DOHH2 (cell line): ENCODE measurements around the gene CHRNA9.

Source experiments
- H3F3A ChIP-seq: fragments of 200-600 bp; sonication (generic), shearing (Covaris generic); 2 replicates; pipeline ENCODE4 v1.6.0; 2016; ENCODE audit warnings: antibody characterized with exemption, mild to moderate bottlenecking; ENCODE audit not compliant: control insufficient read depth, insufficient read depth
- H3K27ac ChIP-seq: fragments of 200-600 bp; sonication (generic); 2 replicates; pipeline ENCODE4 v1.5.1; 2014; ENCODE audit warnings: low read depth, mild to moderate bottlenecking, low read length, moderate library complexity
- H3K27me3 ChIP-seq: fragments of 200-600 bp; sonication (generic); 2 replicates; pipeline ENCODE4 v1.6.1; 2014; ENCODE audit warnings: mild to moderate bottlenecking, low read length, mixed read lengths; ENCODE audit not compliant: control insufficient read depth
- H3K36me3 ChIP-seq: fragments of 200-600 bp; sonication (generic); 2 replicates; pipeline ENCODE4 v1.6.1; 2014; ENCODE audit warnings: mild to moderate bottlenecking, low read length, moderate library complexity, mixed read lengths; ENCODE audit not compliant: control insufficient read depth
- H3K4me1 ChIP-seq: fragments of 200-600 bp; sonication (generic); 2 replicates; pipeline ENCODE4 v1.6.1; 2014; ENCODE audit warnings: mild to moderate bottlenecking, low read length, mixed read lengths; ENCODE audit not compliant: control insufficient read depth
- H3K4me2 ChIP-seq: fragments of 200-600 bp; sonication (generic); 2 replicates; pipeline ENCODE4 v1.6.0; 2014; ENCODE audit warnings: mild to moderate bottlenecking, low read length, moderate library complexity
- H3K4me3 ChIP-seq: fragments of 200-600 bp; sonication (generic); 2 replicates; pipeline ENCODE4 v1.5.1; 2014; ENCODE audit warnings: mild to moderate bottlenecking, low read length, mixed read lengths
- H3K79me2 ChIP-seq: fragments of 200-600 bp; sonication (generic); 2 replicates; pipeline ENCODE4 v1.6.1; 2014; ENCODE audit warnings: mild to moderate bottlenecking, low read length, mixed read lengths; ENCODE audit not compliant: control insufficient read depth
- H3K9me2 ChIP-seq: fragments of 200-600 bp; sonication (generic); replicated peaks from 2 replicates; pipeline ENCODE4 v1.6.1; 2014; ENCODE audit warnings: mild to moderate bottlenecking, low read length, mixed read lengths; ENCODE audit not compliant: control insufficient read depth
- H3K9me3 ChIP-seq: fragments of 200-600 bp; sonication (generic); 2 replicates; pipeline ENCODE4 v1.6.1; 2014; ENCODE audit warnings: antibody characterized with exemption, low read length, mixed read lengths; ENCODE audit not compliant: control insufficient read depth, insufficient read depth
- H4K20me1 ChIP-seq: fragments of 200-600 bp; sonication (generic); 2 replicates; pipeline ENCODE4 v1.6.0; 2014; ENCODE audit warnings: low read depth, mild to moderate bottlenecking, antibody characterized with exemption, low read length, moderate library complexity; ENCODE audit not compliant: control insufficient read depth, insufficient read depth
- EZH2phosphoT487 ChIP-seq: fragments of 200-600 bp; sonication (generic); IDR thresholded peaks from 2 replicates; pipeline ENCODE4 v1.6.1; 2017; ENCODE audit warnings: borderline replicate concordance, mild to moderate bottlenecking, antibody characterized with exemption, low read length, moderate library complexity, mixed read lengths
- TF ChIP-seq, protein P1 (sequence below): fragments of 200-600 bp; sonication (generic); IDR thresholded peaks from one replicate; pipeline ENCODE4 v1.5.1; 2014; ENCODE audit warnings: antibody characterized with exemption, mild to moderate bottlenecking, low read depth, low read length; ENCODE audit not compliant: poor library complexity, severe bottlenecking

Gene CHRNA9

DNA sequence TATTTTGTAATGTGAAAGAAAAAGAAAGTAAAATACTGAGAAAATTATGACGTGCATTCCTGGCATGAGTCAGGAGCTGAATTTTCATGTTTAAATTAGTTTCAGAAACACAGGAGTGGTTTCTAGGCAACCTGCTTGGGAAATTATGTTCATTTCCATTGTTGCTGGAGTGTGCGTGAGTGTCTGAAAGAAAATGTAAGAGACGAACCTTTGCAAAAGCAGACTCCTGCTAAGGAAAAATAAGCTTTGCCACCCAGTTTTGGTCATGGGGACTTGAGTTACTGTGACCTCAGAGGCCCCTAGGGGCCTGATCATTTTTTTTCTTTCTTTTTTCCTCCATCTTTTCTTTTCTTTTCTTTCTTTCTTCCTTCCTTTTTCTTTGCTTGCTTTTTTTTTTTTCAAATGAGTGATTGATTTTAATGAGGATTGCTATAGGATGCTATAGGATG lies 18.8 kb upstream of the CHRNA9 start:
- peak overlapping the region; percentile 68 for H3K4me3 ChIP-seq
- no peaks in the 10 kb centered on the region for H3K36me3 ChIP-seq
- H3K9me3 ChIP-seq: no peaks in the 10 kb centered on the region
- H3K9me2 ChIP-seq: no peaks in the 10 kb centered on the region
- H3F3A ChIP-seq: peaks cover 10% of the 10 kb centered on the region
- H3K79me2 ChIP-seq: no peaks in the 10 kb centered on the region
- H3K27ac ChIP-seq: peak overlapping the region; percentile 52
- no peaks in the 10 kb centered on the region for H3K27me3 ChIP-seq
- H4K20me1 ChIP-seq: no peaks in the 10 kb centered on the region
- H3K4me2 ChIP-seq: peak overlapping the region; percentile 86
- peaks cover 40% of the 10 kb centered on the region for H3K4me1 ChIP-seq
- TF ChIP-seq EZH2phosphoT487: no peak
- TF ChIP-seq, protein P1, sequence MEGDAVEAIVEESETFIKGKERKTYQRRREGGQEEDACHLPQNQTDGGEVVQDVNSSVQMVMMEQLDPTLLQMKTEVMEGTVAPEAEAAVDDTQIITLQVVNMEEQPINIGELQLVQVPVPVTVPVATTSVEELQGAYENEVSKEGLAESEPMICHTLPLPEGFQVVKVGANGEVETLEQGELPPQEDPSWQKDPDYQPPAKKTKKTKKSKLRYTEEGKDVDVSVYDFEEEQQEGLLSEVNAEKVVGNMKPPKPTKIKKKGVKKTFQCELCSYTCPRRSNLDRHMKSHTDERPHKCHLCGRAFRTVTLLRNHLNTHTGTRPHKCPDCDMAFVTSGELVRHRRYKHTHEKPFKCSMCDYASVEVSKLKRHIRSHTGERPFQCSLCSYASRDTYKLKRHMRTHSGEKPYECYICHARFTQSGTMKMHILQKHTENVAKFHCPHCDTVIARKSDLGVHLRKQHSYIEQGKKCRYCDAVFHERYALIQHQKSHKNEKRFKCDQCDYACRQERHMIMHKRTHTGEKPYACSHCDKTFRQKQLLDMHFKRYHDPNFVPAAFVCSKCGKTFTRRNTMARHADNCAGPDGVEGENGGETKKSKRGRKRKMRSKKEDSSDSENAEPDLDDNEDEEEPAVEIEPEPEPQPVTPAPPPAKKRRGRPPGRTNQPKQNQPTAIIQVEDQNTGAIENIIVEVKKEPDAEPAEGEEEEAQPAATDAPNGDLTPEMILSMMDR: no peak

DNA sequence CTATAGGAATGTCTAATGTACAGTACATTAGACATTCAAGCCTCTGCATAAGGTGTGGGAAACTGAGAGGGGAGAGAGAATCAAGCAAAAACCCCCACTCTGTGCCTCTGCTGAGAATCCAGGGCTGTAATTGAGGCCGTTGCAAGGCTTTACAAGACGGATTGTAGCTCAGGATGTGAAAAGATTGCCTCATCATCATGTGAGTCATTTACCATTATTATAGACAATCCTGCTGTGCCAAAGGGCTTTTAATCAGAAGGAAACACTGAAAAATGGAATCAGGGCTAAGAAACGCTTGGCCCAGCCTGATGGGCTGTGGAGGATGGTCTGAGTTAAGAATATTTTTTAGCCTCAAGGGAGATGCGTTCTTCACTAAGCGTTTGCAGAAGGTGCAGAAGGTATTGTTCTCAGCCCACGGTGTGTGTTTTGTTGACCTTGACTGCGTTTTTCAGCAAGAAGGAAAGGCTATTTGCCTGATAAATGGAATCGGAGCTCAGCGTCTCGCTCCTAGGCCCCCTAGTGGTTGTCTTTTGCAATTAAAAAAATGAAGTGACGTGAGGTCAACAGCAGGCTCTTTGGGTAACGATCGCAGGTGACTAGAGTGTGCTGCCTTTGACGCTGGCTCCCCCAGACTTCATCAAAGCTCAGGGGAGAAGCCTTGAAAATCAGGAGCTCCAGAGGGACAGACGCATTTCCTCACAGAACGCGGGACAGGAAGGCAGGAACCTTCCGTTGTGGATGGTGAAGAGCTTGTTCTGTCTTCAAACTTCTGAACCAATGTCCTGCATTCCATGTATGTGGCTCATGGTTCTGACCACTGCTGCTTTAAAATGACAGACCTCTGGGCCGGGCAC lies 18.1 kb upstream of the CHRNA9 start:
- peak overlapping the region; percentile 68 for H3K4me3 ChIP-seq
- H3K27me3 ChIP-seq: no peaks in the 10 kb centered on the region
- H3K9me3 ChIP-seq: no peaks in the 10 kb centered on the region
- no peaks in the 10 kb centered on the region for H3K79me2 ChIP-seq
- no peaks in the 10 kb centered on the region for H4K20me1 ChIP-seq
- peaks cover 34% of the 10 kb centered on the region for H3K4me1 ChIP-seq
- H3K4me2 ChIP-seq: peak overlapping the region; percentile 86
- H3K27ac ChIP-seq: peak overlapping the region; percentile 52
- TF ChIP-seq, protein P1: peak; percentile 87
- no peak for TF ChIP-seq EZH2phosphoT487
- no peaks in the 10 kb centered on the region for H3K36me3 ChIP-seq
- peaks cover 10% of the 10 kb centered on the region for H3F3A ChIP-seq
- no peaks in the 10 kb centered on the region for H3K9me2 ChIP-seq

DNA sequence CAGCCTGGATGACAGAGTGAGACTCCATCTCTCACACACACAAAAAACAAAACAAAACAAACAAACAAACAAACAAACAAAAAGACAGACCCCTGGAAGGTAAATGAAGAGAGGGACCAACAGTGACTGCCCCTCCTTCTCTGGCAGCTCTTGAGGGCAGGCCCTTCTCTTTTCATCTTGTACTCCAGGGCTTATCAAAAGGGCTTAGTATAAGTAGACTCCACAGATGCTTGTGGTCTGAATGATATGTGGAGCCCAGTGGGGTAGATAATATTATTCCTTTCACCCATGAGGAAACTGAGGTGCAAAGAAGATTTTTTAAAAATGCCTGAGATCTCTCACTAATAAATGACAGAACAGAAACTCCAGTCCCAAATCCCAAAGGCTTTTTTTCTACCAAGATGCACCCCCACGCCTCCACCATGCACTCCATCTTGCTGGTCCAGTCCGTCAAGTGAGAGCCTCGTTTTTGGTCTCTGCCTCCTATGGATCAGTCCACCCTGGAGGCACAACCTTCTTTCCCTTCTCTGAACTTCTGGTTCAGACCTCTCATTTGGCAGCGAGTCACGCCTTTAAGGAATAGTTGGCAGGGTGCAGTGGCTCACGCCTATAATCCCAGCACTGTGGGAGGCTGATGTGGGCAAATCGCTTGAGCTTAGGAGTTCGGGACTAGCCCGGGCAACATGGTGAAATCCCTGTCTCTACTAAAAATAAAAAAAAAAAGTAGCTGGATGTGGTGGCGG lies 17.0 kb upstream of the CHRNA9 start:
- Histone ChIP-seq H3K36me3 (no peaks in the 10 kb centered on the region), H3K4me3 (no peak overlapping the region), H3F3A (peaks cover 10% of the 10 kb centered on the region), H4K20me1 (no peaks in the 10 kb centered on the region), H3K79me2 (no peaks in the 10 kb centered on the region), H3K9me2 (no peaks in the 10 kb centered on the region), H3K9me3 (no peaks in the 10 kb centered on the region), H3K27me3 (no peaks in the 10 kb centered on the region), H3K4me1 (peaks cover 23% of the 10 kb centered on the region), H3K27ac (no peak overlapping the region), H3K4me2 (no peak overlapping the region)
- TF ChIP-seq, protein P1: no peak
- no peak for TF ChIP-seq EZH2phosphoT487
